Brain pericyte (primary cell): ENCODE data around the gene KCNMA1.

Source experiments
- DNase-seq: peaks from one replicate; pipeline ENCODE4 v3.0.0-alpha.2; 2012; ENCODE audit warnings: low read depth, low spot score

Gene KCNMA1

GRCh38 chr10:77157248-77158019, 480.2 kb downstream of the KCNMA1 start:
- DNase-seq, result no peak

- DNase-seq, result no peak
Observed at GRCh38 chr10:77156406-77156879, 481.2 kb downstream of the KCNMA1 start.

- no peak for DNase-seq
Observed at GRCh38 chr10:77152256-77152655, 485.4 kb downstream of the KCNMA1 start.

GRCh38 chr10:77151408-77151807, 486.2 kb downstream of the KCNMA1 start:
- no peak for DNase-seq

GRCh38 chr10:77149706-77150105, 487.9 kb downstream of the KCNMA1 start:
- no peak for DNase-seq

GRCh38 chr10:77149001-77149400, 488.6 kb downstream of the KCNMA1 start:
- DNase-seq, result no peak

GRCh38 chr10:77147871-77148270, 489.7 kb downstream of the KCNMA1 start:
- DNase-seq, result no peak

- no peak for DNase-seq
Observed at GRCh38 chr10:77146712-77147336, 490.8 kb downstream of the KCNMA1 start.

GRCh38 chr10:77144656-77145055, 493.0 kb downstream of the KCNMA1 start:
- no peak for DNase-seq

- no peak for DNase-seq
Observed at GRCh38 chr10:77139252-77140160, 498.1 kb downstream of the KCNMA1 start.

- no peak for DNase-seq
Observed at GRCh38 chr10:77138541-77138940, 499.1 kb downstream of the KCNMA1 start.

GRCh38 chr10:77135555-77135954, 502.1 kb downstream of the KCNMA1 start:
- no peak for DNase-seq

- DNase-seq, result no peak
Observed at GRCh38 chr10:77131214-77131613, 506.4 kb downstream of the KCNMA1 start.

- DNase-seq, result no peak
Observed at GRCh38 chr10:77127243-77127642, 510.4 kb downstream of the KCNMA1 start.

GRCh38 chr10:77125231-77125630, 512.4 kb downstream of the KCNMA1 start:
- no peak for DNase-seq

GRCh38 chr10:77123330-77123729, 514.3 kb downstream of the KCNMA1 start:
- no peak for DNase-seq

- DNase-seq, result no peak
Observed at GRCh38 chr10:77121829-77122228, 515.8 kb downstream of the KCNMA1 start.

- no peak for DNase-seq
Observed at GRCh38 chr10:77120666-77121376, 516.8 kb downstream of the KCNMA1 start.

GRCh38 chr10:77120012-77120411, 517.6 kb downstream of the KCNMA1 start:
- no peak for DNase-seq

- no peak for DNase-seq
Observed at GRCh38 chr10:77118603-77119282, 518.9 kb downstream of the KCNMA1 start.

GRCh38 chr10:77117501-77117900, 520.1 kb downstream of the KCNMA1 start:
- DNase-seq, result no peak
